Gastrocnemius medialis (tissue), 4 donors: ENCODE data around the gene CST6. TPM values are rescaled to one million over a fixed set of nuclear protein-coding genes. Genes with fewer than 3 reads are reported as not detected.
A peak's percentile ranks its signal among the peaks of the same experiment; 100 is the strongest.

Source experiments
- ATAC-seq, 2 donors: fragments of 150-250 bp; one replicate each; pipeline ENCODE4 v1.9.1; 2016
- DNase-seq, 2 donors: peaks; one replicate each; pipeline ENCODE4 v3.0.0-alpha.2; 2019
- H3K27ac ChIP-seq, 4 donors: fragments of 200-600 bp; sonication (generic); 1 replicate in 1 of 4; 2 replicates in 3 of 4; pipeline ENCODE4 v1.5.1; 2016 to 2018; ENCODE audit warnings: mild to moderate bottlenecking in 2 of 4, moderate library complexity in 1 of 4
- H3K27me3 ChIP-seq, 3 donors: fragments of 200-600 bp; sonication (generic) in 2 of 3; 1 replicate in 1 of 3; 2 replicates in 2 of 3; pipeline versions ENCODE4 v1.5.1 to v1.6.0; 2016 to 2019; ENCODE audit warnings: mild to moderate bottlenecking in 1 of 3, moderate library complexity in 1 of 3
- H3K36me3 ChIP-seq, 2 donors: fragments of 200-600 bp; sonication (generic) in 1 of 2; one replicate each; pipeline ENCODE4 v1.5.1; 2017 to 2018
- H3K4me1 ChIP-seq, 2 donors: fragments of 200-600 bp; sonication (generic) in 1 of 2; one replicate each; pipeline ENCODE4 v1.5.1; 2016 to 2017; ENCODE audit warnings: mild to moderate bottlenecking in 2 of 2
- H3K4me3 ChIP-seq, 4 donors: fragments of 200-600 bp; sonication (generic) in 3 of 4; 1 replicate in 1 of 4; 2 replicates in 3 of 4; pipeline ENCODE4 v1.5.1; 2016 to 2019; ENCODE audit warnings: mild to moderate bottlenecking in 2 of 4
- H3K9me3 ChIP-seq, 3 donors: fragments of 200-600 bp; sonication (generic) in 2 of 3; 1 replicate in 1 of 3; 2 replicates in 2 of 3; pipeline ENCODE4 v1.5.1; 2016 to 2019
- CTCF ChIP-seq, 5 experiments: fragments of 450-650 bp in 3 of 5; fragments of 200-600 bp in 2 of 5; sonication (generic) in 2 of 5; IDR thresholded peaks in 4 of 5; conservative IDR thresholded peaks in 1 of 5; 1 replicate in 4 of 5; 2 replicates in 1 of 5; pipeline ENCODE4 v1.5.1; 2016 to 2019; ENCODE audit warnings: antibody characterized with exemption in 5 of 5, mild to moderate bottlenecking in 3 of 5, moderate library complexity in 3 of 5
- POLR2A ChIP-seq, 2 donors: fragments of 450-650 bp; IDR thresholded peaks; one replicate each; pipeline ENCODE4 v1.6.1; 2017; ENCODE audit warnings: antibody characterized with exemption in 2 of 2, mild to moderate bottlenecking in 2 of 2, moderate library complexity in 2 of 2
- in situ Hi-C, 4 donors: fragments of 200-750 bp; cut with MboI; loops; one replicate each; pipeline versions ENCODE4 v1.15.0 to v1.8.0; 2017; ENCODE audit warnings: low sequenced_read_pairs in 4 of 4
- intact Hi-C: fragments of 100-400 bp; cut with DNase I; formaldehyde crosslinking; loops from one replicate; pipeline ENCODE4 v1.15.1; 2023; ENCODE audit warnings: low total_unique reads
- total RNA-seq, 4 donors: library from RNA; depleted of rRNA; stranded (reverse); fragments of >200 nt; gene quantifications; one replicate each; pipeline versions ENCODE4 v1.1.0 to v1.2.3, GENCODE V29; 2016

The CST6 gene
- total RNA-seq, 4 donors from 2014 or later: 0.71 to 6.0 (median 3.1) TPM; not detected in 1

DNA sequence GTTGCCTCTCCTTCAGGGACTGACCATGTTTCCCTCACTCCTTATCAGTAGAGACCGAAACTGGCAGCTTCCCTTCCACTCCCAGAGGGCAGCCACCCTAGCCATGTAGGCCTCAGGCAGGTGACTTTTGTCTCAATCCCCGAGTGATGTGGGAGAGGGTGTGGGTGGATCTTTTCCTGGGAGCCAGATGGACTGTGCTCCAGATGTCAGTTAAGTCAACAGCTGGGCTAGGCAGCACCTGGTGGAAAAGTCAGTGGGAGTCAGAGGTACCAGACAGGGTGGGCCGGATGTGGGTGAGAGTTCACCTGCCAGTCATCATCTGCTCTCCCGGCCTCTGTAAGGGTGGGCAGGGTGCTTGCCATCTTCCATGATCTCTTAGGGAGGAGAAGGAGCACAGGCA lies 7.6 kb upstream of the CST6 start:
- H3K4me1 ChIP-seq: peaks cover 29 to 46% of the 10 kb centered on the region in 2 donors
- no peaks in the 10 kb centered on the region for H3K9me3 ChIP-seq
- ATAC-seq (no peak), DNase-seq (no peak)
- H3K27me3 ChIP-seq: no peaks in the 10 kb centered on the region
- no peak overlapping the region for H3K4me3 ChIP-seq
- intact Hi-C loops: loop anchor here (5.0 kb wide), 1 partner anchor 342 kb away; the partner anchor contains the start of gene RELA
- peaks cover 2 to 37% of the 10 kb centered on the region in 2 donors for H3K36me3 ChIP-seq
- in situ Hi-C loops: no loop called here
- no peak for TF ChIP-seq CTCF (IDR thresholded peaks at IDR 0.05 in 4 of 5, conservative IDR thresholded peaks at IDR 0.05 in 1 of 5)
- TF ChIP-seq POLR2A (IDR thresholded peaks at IDR 0.05): no peak
- H3K27ac ChIP-seq: peak overlapping the region; percentile 38 to 97 (median 40)

GRCh38 chr11:66006134-66006890 lies 5.5 kb upstream of the CST6 start:
- H3K9me3 ChIP-seq: no peaks in the 10 kb centered on the region
- in situ Hi-C loops (no loop called here), intact Hi-C loops (no loop called here)
- ATAC-seq (no peak), DNase-seq (no peak)
- H3K4me3 ChIP-seq: no peak overlapping the region
- peaks cover 2 to 24% of the 10 kb centered on the region in 2 donors for H3K36me3 ChIP-seq
- H3K4me1 ChIP-seq: peaks cover 15 to 34% of the 10 kb centered on the region in 2 donors
- TF ChIP-seq CTCF (IDR thresholded peaks at IDR 0.05 in 4 of 5, conservative IDR thresholded peaks at IDR 0.05 in 1 of 5): no peak
- TF ChIP-seq POLR2A (IDR thresholded peaks at IDR 0.05): no peak
- peaks cover 0 to under 1% (median 0%) of the 10 kb centered on the region in 3 donors for H3K27me3 ChIP-seq
- peak overlapping the region; percentile 5 to 97 (median 47) for H3K27ac ChIP-seq

DNA sequence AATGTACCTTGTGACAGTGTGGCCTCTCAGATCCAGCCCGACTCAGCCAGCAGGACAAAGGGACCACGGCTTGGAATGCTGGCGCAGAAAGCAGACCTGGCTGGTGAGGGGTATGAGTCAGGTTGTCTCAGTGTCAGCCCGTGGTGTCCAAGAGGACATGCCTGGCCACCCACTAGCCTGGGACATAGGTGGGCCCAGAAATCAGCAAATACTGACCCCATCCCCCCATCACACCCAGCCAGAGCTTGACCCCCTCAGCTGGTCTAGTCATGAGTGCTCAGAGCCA lies 5.0 kb upstream of the CST6 start:
- ATAC-seq: no peak
- intact Hi-C loops: no loop called here
- Histone ChIP-seq H3K9me3 (no peaks in the 10 kb centered on the region), H3K27me3 (peaks cover 3 to 5% (median 4%) of the 10 kb centered on the region in 3 donors), H3K27ac (peak overlapping the region; percentile 5 to 97 (median 47)), H3K36me3 (peaks cover 2 to 24% of the 10 kb centered on the region in 2 donors), H3K4me3 (no peak overlapping the region), H3K4me1 (peaks cover 15 to 34% of the 10 kb centered on the region in 2 donors)
- in situ Hi-C loops: no loop called here
- DNase-seq: peak in 1 of 2 donors; percentile 51
- TF ChIP-seq POLR2A (IDR thresholded peaks at IDR 0.05) (no peak), CTCF (IDR thresholded peaks at IDR 0.05 in 4 of 5, conservative IDR thresholded peaks at IDR 0.05 in 1 of 5) (no peak)

- DNase-seq: no peak
- intact Hi-C loops: no loop called here
These were observed 4.6 kb upstream of the CST6 start for GRCh38 chr11:66007201-66007634.

DNA sequence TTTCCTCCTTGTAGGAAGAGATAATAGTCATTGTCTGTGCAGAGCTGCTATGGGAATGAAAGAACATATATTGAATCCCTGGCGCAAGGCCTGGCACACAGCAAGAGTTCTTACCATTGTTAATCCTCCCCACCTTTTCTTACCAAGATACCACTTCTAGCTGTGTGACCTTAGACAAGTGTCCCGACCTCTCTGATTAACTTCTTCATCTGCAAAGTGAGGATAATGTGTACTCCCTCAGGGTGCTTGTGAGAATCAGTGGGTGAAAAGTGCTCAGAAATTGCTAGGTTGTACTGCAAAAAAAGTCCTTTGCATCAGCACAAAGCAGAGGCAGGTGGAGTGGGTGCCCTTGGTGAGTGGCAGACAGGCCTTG lies 3.7 kb upstream of the CST6 start:
- ATAC-seq (no peak), DNase-seq (no peak)
- peaks cover 2 to 24% of the 10 kb centered on the region in 2 donors for H3K36me3 ChIP-seq
- peaks cover 13 to 32% of the 10 kb centered on the region in 2 donors for H3K4me1 ChIP-seq
- no peaks in the 10 kb centered on the region for H3K9me3 ChIP-seq
- intact Hi-C loops: no loop called here
- no peak for TF ChIP-seq CTCF (IDR thresholded peaks at IDR 0.05 in 4 of 5, conservative IDR thresholded peaks at IDR 0.05 in 1 of 5)
- TF ChIP-seq POLR2A (IDR thresholded peaks at IDR 0.05): no peak
- no peak overlapping the region for H3K27ac ChIP-seq
- no peak overlapping the region for H3K4me3 ChIP-seq
- peaks cover 8 to 15% (median 15%) of the 10 kb centered on the region in 3 donors for H3K27me3 ChIP-seq
- in situ Hi-C loops: no loop called here

More at GRCh38 chr11:66007201-66007634, 4.6 kb upstream of the CST6 start:
- no peak overlapping the region for H3K4me3 ChIP-seq
- H3K27me3 ChIP-seq: peaks cover 3 to 9% (median 8%) of the 10 kb centered on the region in 3 donors
- peak overlapping the region; percentile 5 to 97 (median 47) for H3K27ac ChIP-seq
- ATAC-seq: no peak
- H3K9me3 ChIP-seq: no peaks in the 10 kb centered on the region
- TF ChIP-seq POLR2A (IDR thresholded peaks at IDR 0.05): no peak
- H3K36me3 ChIP-seq: peaks cover 2 to 24% of the 10 kb centered on the region in 2 donors
- in situ Hi-C loops: no loop called here
- H3K4me1 ChIP-seq: peaks cover 15 to 34% of the 10 kb centered on the region in 2 donors
